Gastroesophageal sphincter (tissue), 3 donors: ENCODE results near the gene GABPB1.

Experiments used
- EP300 ChIP-seq: sonication (generic); formaldehyde crosslinking; IDR thresholded peaks from one replicate; pipeline ENCODE4 v1.6.1; 2017; ENCODE audit warnings: antibody characterized with exemption, mild to moderate bottlenecking
- POLR2A ChIP-seq, 2 donors: fragments of 450-650 bp; IDR thresholded peaks; one replicate each; pipeline ENCODE4 v1.6.1; 2017; ENCODE audit warnings: antibody characterized with exemption in 2 of 2, mild to moderate bottlenecking in 2 of 2, moderate library complexity in 1 of 2
- TF ChIP-seq, protein P1 (sequence below), 4 experiments: fragments of 200-600 bp in 2 of 4; fragments of 450-650 bp in 2 of 4; sonication (generic) in 1 of 4; IDR thresholded peaks; one replicate each; pipeline ENCODE4 v1.5.1; 2017 to 2019; ENCODE audit warnings: antibody characterized with exemption in 4 of 4, mild to moderate bottlenecking in 2 of 4, moderate library complexity in 2 of 4

DNA sequence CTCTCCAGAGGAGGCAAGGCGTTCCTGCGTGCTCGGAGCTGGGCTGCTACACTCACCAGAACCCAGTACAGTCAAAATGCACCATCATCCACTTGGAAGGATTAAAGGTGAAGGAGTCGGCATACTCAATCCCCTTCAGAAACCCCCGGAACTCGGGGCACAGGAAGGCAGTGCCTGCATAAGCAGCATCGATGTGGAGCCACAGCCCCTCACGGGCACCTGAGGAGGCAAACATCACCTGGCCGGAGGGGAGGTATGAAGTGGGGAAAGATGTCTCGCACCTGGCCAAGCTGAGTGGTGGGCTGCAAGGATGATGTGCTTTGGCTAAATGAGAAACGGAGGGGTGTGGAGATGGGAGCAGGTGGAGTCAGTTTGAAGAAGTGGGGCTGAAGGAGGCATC lies 102.4 kb downstream of the GABPB1 start:
- TF ChIP-seq, protein P1, sequence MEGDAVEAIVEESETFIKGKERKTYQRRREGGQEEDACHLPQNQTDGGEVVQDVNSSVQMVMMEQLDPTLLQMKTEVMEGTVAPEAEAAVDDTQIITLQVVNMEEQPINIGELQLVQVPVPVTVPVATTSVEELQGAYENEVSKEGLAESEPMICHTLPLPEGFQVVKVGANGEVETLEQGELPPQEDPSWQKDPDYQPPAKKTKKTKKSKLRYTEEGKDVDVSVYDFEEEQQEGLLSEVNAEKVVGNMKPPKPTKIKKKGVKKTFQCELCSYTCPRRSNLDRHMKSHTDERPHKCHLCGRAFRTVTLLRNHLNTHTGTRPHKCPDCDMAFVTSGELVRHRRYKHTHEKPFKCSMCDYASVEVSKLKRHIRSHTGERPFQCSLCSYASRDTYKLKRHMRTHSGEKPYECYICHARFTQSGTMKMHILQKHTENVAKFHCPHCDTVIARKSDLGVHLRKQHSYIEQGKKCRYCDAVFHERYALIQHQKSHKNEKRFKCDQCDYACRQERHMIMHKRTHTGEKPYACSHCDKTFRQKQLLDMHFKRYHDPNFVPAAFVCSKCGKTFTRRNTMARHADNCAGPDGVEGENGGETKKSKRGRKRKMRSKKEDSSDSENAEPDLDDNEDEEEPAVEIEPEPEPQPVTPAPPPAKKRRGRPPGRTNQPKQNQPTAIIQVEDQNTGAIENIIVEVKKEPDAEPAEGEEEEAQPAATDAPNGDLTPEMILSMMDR (IDR thresholded peaks at IDR 0.05), result no peak
- TF ChIP-seq POLR2A (IDR thresholded peaks at IDR 0.05) (no peak), EP300 (no peak)
